Measurements from ENCODE around the gene KLHDC1.

DNA sequence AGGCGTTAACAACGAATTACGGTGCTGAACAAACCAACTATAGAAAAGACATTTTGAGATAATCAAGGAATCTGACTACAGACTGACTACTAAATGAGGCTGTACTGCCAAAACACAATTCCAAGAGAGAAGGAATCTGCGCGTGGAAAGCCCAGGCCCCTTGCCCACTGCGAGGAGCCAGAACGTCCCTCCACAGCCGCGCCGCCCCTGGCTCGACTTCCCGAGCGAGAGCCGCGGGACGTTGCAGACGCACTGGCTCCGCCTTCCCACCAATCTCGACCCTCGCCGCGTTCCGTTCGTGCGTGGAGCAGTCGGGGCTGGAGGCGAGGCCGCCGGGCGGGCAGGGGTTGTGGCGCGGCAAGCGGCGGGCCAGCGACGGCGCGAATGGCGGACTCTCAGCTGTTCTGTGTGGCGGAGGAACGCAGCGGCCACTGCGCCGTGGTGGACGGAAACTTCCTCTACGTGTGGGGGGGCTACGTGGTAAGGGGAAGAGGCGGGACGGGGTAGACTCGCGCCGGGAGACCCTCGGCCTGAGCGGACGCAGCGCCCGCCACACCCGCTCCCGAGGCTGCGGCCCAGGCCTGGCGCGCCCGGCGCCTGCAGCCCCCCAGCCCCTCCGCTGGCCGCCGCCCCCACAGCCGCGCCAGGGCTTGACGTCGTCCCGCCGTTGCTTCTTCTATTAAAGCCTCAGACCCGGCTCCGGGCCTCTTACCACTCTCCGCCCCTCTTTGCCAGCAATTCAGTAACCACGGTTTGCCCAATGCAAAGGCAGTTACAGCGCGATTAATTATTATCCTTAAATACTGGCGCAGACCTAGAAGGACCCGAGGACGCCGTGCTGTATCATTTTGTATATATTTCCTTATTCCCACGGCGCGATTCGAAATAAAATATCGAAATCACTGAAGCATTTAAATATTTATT, at the start of gene KLHDC1:
- TF ChIP-seq, protein P1, sequence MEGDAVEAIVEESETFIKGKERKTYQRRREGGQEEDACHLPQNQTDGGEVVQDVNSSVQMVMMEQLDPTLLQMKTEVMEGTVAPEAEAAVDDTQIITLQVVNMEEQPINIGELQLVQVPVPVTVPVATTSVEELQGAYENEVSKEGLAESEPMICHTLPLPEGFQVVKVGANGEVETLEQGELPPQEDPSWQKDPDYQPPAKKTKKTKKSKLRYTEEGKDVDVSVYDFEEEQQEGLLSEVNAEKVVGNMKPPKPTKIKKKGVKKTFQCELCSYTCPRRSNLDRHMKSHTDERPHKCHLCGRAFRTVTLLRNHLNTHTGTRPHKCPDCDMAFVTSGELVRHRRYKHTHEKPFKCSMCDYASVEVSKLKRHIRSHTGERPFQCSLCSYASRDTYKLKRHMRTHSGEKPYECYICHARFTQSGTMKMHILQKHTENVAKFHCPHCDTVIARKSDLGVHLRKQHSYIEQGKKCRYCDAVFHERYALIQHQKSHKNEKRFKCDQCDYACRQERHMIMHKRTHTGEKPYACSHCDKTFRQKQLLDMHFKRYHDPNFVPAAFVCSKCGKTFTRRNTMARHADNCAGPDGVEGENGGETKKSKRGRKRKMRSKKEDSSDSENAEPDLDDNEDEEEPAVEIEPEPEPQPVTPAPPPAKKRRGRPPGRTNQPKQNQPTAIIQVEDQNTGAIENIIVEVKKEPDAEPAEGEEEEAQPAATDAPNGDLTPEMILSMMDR (IDR thresholded peaks at IDR 0.05), result peak in 1 of 3 donors; percentile 13
- TF ChIP-seq POLR2A (IDR thresholded peaks at IDR 0.05), result peak; percentile 95
